HG03280 (cell line): Measurements from ENCODE around the gene LIPG.
"Not testable (repeated sequence)": the region's sequence is repeated elsewhere in the genome, so short reads cannot be mapped to it uniquely, and the experiment has no call there.

ENCODE experiments used
- ATAC-seq: cut with Tn5 transposase; IDR thresholded peaks from one replicate; pipeline ENCODE4 v1.9.1; 2021; ENCODE audit warnings: mild to moderate bottlenecking, moderate library complexity; ENCODE audit not compliant: unreplicated experiment

Gene LIPG

DNA sequence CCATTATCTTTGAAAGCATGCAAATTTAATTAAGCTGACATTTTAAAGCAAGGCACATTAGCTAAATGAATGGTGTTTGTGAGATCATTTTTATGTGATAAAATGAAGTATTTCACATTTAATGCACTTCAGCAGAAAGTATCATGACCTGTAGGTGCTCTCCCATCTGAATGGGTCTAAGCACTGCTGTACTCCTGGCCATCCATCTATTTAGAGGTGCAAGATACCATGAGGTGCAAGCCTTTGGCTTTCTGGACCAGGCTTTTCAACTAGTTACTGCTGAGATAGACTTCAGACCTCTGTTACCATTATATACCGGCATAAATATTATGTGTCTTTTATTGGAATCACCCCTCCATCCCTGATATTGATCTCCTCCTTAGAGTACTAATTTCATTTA is 15.6 kb upstream of the LIPG start:
- no peak for ATAC-seq

DNA sequence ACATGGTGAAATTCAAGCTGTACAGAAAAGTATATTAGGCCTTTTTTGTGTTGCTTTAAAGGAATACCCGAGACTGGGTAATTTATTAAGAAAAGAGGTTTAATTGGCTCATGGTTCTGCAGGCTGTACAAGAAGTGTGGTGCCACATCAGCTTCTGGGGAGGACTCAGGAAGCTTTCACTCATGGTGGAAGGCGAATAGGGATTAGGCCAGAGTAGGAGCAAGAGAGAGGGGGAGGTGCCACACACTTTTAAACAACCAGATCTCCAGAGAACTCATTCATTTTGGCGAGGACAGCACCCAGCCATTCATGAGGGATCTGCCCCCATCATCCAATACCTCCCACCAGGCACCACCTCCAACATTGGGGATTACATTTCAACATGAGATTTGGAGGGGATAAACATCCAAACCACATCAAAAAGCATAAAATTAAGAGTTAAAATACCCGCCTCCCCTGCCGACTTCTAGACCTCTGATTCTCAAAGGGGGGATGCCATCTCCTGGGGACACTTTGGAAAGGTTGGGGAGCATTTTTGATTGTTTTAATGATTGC is 15.1 kb upstream of the LIPG start:
- ATAC-seq, result no peak

DNA sequence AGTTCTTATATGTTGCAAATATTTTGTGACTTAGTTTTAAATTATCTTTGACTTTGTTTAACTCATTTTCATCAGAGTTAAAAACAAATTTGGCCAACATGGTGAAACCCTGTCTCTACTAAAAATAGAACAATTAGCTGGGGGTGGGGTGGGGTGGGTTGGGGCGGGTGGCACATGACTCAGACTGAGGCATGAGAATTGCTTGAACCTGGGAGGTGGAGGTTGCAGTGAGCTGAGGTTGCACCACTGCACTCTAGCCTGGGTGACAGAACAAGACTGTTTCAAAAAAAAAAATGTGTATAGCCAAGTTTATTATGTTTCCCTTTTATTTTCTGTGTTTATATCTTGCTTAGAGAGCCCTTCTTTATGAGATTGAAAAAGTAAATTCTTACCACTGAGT is 14.2 kb upstream of the LIPG start:
- no peak for ATAC-seq

DNA sequence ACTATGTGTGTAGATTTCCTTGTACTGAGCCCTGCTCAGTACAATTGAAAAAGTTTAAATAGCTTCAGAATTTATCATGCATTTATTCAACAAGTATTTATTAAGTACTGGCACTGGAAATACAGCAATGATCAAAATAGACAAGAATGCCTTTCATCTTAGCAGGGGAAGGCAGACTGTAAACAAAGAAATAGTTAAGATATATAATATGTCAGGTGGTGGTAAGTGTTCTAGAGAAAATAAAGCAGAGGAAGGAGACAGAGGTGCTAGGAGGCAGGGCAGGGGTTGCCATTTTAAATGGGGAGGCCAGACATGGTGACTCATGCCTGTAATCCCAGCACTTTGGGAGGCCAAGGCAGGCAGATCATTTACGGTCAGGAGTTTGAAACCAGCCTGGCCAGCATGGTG is 13.6 kb upstream of the LIPG start:
- ATAC-seq, result no peak

DNA sequence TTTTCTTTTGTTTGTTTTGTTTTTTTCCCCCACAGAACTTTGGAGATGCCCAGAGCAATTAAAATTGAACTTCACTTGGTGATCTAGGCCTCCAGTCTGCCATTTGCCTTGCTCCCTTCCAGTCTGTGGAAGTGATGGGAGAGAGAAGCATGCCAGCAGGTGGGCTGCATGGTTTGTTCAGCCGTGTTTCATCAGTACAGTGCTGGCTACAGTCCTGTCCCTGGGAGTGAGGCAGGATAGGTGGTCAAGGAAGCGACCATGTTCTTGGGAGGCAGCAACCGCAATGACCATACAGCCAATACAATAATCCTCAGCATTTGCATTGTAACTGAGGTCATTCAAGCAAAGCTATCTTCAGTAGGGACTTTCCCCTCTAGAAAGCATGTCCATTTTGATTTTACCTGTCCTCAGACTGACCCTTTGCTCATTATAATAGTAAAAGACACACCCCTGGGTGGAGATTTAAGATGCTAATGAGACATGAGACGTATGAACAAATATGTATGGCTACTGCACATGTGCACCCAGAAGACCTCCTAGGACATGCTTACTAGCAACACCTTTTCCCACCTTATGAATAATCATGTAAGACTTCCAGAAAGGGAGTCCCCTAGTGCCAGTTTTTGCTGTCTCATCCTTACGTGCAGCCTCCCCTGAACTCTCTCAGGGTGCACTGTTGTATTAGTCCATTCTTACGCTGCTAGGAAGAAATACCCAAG is 11.1 kb upstream of the LIPG start:
- ATAC-seq, result no peak

DNA sequence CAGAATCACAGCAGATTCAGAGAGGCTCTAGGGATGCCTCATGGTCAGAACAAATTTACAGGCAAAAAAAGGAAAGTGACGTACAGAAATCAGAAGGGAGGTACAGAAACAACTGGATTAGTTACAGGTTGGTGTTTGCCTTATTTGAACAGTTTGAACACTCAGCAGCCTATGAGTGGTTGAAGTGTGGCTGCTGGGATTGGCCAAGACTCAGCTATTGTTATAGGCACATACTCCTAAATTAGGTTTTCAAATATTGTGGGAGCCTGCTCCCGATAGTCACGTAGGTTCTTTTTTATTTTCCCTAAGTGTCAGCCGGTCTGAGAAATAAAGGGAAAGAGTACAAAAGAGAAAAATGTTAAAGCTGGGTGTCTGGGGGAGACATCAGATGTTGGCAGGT is 8.9 kb upstream of the LIPG start:
- ATAC-seq, result no peak

DNA sequence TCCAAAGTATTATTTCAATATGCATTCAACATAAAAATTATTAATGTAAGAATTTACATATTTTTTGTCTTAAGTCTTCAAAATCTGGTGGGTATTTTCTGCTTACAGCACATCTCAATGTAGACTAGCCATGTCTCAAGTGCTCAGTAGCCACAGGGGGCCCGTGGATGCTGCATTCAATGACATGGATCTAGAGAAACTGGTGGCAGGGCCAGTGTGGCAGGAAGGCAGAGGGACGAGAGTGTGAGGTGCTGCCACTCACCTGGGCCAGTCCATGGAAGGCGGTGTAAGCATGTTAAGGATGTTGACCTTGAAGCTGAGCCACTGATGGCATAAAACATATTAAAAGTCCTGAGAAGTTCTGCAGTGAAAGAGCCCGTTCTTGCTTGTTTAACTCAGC is 6.2 kb upstream of the LIPG start:
- ATAC-seq, result no peak

DNA sequence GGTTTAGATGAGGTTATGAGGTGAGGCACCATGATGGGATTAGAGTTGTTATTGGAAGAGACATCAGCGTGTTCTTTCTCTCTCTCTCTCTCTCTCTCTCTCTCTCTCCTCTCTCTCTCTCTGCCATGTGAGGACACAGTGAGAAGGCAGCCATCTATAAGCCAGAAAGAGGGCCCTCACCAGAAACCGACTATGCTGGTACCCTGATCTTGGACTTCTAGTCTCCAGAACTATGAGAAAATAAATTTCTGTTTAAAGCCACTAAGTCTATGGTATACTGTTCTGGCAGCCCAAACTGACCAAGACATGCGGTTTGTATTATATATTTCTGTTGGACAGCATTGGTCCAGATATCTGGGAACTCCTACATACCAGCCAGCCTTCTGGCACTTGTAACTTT is 3.5 kb upstream of the LIPG start:
- no peak for ATAC-seq

DNA sequence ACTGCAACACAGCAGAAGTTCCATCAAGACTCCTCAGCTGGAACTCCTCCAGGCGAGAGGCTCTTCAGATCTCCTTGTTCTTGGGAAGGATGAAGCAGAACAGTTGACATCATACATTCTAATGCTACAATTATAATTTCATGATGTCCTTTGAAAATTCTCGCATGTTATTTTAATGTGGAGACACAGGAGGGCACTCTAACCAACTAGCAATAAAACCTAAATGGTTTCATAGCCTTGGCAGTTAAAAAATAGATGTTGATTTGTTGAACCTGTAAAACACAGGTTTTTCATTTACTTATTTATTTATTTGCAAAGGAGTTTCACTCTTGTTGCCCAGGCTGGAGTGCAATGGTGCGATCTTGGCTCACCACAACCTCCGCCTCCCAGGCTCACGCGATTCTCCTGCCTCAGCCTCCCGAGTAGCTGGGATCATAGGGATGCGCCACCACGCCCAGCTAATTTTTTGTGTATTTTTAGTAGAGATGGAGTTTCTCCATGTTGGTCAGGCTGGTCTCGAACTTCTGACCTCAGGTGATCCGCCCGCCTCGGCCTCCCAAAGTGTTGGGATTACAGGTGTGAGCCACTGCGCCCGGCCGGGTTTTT is 2.4 kb upstream of the LIPG start:
- ATAC-seq, result not testable (repeated sequence)

DNA sequence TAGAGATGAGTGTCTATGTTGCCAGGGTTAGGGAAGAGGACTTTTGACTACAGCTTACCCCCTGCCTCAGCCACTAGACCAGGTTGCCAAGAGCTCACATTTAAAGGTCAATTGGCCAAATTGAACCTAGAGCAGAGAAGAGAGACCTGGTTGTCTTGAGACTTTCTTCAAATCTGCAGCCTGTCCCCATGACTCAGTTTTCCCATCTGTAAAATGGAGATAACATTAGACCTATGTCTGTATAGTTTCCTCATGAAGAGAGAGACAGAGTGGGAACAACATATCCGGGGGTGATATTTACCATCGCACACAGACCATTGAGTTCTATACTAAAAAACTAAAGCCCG is 1.6 kb upstream of the LIPG start:
- ATAC-seq, result no peak

DNA sequence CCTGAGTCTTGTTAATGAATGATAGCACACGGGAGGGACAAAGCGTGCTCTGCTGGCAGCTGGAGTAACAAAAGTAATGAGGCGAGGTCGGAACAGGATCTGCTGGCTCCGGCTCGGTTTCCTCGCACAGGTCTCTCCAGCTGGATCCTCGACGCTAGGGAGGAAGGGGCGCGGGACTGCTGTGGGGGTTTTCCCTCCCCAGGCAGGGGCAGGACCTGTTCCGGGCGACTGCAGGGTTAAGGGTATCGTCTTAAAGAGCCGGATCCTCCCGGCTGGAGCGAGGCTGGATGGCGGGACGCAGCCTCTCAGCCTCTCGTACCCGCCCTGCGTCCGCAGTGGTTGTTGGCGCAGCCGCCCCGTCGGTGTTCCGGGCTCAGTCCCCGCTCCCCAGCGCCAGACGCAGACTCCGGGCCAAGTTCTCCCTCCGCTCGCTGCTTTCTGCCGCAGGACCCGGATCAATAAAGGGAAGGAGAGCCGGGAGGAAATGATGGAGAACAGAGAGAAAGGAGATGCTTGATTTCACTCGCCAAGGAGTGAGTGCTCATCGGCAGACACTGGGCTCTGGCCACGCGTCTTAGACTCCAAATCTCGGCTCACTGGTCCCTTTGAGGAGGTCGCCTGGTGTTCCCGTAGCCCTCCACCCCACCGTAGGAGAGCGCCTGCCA is 1.1 kb upstream of the LIPG start:
- ATAC-seq, result no peak

DNA sequence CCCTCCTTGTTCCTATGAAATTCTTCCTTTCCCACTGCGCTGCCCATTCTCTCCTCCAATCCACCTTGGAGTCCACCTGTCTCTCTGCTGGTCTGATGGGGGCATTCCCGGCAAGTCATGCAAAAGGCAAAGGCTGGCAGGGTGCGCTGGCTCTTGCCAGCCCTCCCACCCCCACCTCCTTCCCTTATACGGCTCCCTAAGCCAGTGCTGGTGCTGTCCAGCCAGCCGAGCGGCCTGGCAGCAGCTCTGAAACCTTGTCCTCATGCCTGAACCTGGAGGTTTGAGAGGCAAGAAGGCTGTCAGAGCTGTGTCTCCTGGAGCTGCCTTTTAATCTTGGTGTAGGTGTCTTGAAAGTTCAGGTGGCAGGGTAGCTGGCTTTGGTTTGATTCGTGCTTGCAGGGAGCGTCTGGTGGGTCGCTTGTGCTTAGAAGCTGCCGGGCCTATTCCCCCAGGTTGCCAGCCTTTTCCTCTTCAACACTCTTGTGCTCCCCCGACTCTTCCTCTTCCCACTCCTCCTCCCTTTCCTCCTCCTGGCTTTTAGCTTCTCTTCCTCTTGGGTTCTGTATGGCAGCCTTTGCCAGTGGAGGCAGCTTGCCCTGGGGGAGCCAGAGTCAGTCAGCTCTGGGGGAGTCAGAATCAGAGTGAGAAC is 748 bp downstream of the LIPG start:
- no peak for ATAC-seq

DNA sequence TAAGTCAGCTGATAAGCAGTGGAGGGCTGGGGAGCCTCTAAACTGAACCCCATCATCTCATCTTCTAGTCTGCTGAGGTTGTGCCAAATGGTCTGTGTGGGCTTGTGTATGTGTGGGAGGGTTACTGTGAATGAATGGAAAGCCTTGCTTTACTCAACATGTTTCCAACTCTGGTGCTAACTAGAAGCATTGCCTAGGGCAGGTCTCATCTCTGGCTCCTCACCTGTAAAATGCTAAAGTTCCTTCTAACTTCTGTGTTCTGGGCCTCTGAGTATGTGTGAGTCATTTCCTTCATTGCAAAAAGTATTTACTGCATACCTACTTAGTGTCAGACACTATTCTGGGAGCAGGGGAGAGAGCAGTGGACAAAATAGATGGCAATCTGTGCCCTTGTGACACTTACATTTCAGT is 1.3 kb downstream of the LIPG start:
- ATAC-seq, result no peak

DNA sequence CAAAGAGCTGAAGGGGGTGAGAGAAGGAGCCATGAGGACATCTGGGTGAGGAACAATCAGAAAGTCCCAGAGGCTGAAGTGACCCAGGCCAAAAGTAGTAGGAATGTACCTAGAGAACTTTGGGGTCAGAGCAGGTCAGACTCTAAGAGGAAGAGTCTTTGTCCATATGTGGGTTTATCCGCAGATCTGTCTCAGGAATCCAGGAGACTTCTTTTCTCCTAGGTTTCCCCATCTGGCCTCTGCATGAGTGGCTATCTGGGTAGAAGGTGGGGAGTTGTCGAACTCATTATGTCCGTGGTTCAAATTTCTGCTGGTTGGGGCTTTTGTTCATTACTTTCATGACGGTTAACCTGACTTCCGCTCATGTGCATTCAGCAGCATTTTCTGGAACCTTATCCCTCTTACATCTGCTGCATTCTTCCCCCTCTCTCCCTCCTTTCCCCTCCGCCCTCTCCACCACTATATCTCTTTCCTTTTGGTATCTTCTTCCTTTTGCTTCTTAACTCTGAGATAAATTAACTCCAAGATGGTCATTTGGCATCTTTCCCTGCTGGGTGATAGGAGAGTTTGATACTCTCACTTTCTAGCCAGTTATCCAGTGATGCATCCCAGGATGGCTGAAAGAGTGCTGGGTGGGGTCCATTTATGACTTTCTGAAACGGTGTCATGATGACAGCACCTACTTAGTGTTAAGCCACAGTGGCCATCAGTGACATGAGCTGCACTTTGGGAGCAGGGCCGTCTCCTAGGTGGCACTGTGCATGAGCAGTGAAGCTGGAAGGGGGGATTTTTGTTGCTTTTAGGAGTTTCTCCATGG is 2.1 kb downstream of the LIPG start:
- ATAC-seq, result no peak

DNA sequence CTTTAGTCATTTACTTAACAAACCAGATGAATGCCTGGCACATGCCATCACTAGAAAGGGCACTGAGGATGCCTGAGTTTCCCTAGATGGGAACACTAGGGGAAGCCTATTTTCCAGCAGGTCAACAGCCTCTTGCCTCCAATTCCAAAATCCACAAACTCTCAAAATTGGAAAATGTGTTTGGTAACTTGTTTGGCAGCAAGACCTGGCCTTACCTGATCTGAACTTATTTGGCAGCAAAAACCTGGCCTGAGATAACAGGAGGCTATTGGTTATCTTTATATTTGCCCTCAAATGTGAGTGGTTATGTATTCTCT is 2.6 kb downstream of the LIPG start:
- no peak for ATAC-seq

DNA sequence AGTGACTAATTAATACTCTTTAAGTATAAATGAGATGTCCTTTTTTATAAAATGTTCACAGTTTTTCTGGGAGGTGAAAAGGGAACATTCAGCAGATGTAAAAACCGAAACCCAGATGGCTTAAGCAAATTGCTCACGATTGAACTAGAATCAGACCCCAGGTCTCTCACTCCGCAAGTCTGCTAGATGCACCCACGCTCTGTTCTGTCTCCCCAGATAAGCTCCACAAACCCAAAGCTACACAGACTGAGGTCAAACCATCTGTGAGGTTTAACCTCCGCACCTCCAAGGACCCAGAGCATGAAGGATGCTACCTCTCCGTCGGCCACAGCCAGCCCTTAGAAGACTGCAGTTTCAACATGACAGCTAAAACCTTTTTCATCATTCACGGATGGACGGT is 3.2 kb downstream of the LIPG start:
- ATAC-seq, result no peak

DNA sequence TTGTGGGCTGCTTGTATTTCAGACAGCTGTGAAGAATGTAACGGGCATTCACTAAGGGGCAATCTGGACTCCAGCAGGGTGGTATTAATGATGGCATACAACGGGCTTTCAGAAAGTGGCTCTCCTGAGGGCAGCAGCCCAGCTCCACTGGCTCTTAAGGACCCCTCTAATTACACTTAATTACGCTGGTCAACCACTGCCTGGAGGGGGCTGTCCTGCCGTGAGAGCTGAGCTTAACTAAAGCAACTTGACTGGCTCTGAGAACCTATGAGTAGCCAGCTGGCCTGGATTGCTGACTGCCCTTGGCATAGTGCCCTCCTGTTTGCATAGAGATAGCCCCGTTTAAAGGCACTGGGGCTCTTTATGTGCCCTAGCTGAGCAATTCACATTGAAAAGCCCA is 3.8 kb downstream of the LIPG start:
- no peak for ATAC-seq

DNA sequence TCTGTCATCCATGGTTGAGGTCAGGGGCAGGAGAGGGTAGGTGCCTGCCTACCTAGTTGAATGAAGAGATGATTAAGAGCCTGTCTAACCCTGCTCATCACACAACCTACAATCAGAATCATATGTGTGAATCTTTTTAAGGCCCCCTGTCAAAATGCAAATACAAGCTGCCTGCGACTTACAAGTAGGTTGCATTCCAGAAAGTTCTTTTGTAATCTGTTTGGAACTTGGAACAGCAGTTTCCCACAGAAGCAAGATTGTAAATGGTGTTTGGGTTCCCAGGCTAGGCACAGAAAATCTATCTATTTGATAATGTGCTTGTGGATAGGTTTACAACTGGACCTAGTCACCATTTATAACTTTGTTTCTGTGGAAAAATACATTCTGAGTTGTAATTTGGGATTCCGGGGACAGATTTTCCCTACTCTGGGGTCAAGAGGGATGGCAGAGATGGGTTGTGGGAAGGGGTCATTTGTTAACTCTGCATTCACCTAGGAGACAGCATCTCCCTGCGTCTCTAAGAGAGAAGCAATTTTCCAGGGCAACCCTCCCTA is 4.4 kb downstream of the LIPG start:
- no peak for ATAC-seq

DNA sequence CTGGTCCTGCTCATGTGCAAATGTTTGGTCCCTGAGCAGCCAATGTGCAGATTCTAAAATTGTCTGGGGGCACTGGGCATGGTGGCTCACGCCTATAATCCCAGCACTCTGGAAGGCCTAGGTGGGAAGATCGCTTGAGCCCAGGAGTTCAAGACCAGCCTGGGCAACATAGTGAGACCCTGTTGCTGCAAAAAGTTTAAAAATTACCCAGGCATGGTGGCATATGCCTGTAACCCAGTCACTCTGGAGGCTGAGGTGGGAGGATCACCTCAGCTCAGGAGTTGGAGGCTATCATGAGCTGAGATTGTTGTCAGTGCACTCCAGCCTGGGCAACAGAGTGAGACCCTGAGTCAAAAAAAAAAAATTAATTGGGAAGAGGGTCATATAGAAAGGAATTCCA is 5.1 kb downstream of the LIPG start:
- no peak for ATAC-seq

DNA sequence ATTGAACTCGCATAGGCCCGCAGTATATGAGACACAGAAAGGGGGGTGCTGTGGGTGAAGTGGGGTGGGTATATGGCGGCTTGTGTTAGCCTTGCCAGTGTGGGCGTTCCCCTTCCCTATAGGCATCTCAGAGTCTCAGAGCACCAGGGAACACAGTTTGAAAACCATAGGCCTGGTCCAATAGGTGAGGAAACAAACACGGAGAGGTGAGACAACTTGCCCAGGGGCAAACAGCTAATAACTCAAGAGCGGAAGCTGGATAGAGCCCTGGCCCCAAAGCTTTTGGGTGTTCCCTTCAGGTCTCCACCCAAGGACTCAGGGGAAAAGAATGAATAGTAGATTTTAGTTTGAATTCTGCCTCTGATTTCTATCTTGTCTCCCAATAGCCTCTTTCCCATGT is 7.9 kb downstream of the LIPG start:
- no peak for ATAC-seq

DNA sequence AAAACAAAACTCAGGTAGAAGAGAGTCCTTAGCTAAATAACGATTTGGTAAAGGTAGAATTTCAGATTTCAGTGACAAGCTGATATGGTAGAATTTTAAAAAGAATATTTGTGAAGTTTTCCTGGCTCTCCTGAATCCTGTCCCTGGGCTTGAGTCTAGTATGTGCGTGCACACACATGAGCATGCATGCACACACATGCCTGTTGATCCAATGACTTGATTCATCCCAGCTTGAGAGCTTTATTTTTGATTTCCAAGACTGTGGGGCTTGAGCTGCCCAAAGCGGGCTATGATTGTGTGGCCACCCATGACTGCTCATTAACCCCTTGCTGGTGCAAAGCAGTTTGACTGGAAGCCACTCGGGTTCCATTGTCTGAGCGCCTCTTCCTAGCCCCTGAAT is 9.0 kb downstream of the LIPG start:
- ATAC-seq, result no peak
